Stromal cell of bone marrow (primary cell): ENCODE results near the gene TMEM119.

ENCODE experiments used
- DNase-seq: peaks from one replicate; pipeline ENCODE4 v3.0.0-alpha.2; 2012; ENCODE audit warnings: low read depth

Gene TMEM119, protein sequence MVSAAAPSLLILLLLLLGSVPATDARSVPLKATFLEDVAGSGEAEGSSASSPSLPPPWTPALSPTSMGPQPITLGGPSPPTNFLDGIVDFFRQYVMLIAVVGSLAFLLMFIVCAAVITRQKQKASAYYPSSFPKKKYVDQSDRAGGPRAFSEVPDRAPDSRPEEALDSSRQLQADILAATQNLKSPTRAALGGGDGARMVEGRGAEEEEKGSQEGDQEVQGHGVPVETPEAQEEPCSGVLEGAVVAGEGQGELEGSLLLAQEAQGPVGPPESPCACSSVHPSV

DNA sequence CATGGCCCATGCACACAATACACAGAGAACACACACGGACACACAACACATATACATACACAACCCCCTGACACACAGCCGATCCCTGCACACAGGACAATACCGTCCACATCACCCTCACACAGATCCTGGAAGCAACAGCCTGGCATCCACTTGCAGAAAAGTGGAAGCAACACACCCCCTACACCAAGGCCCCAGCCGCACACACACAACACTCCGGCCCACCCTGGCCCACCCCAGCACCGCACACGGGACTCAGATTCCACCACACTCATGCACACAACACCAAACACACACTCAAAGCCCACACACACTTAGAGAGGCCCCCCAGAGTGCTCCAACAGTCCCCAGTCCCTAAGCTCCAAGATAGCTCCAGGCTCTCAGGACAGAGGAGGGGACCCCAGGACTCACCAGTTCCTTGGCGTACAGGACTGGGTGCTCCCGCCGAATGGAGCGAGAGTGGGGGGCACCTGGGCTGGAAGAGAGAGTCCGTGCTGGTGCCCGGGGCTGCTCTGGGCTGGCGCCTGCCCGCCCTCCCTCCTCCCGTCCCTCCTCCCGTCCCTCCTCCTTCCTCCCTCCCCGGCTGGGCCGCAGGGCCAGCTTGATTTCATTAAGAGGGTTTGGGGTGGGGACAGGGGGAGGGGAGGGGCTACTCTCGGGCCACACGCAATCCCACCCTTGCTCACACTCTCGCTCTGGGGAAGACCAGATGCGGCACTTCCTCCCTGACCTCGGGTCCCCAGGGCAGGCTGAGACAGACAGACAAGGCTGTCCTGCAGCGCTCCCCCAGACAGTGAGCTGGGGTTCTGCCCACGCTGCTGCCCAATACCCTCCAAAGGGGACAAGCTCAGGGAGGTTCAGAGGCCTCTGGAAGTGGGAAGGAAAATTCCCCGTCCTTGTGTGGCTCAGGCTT lies at the start of gene TMEM119:
Gene TMEM119, minus strand, starts transcription at position 526 of the 913 bp plus-strand sequence. CDS start 5,701 bp downstream, outside the sequence.
- DNase-seq, result no peak

DNA sequence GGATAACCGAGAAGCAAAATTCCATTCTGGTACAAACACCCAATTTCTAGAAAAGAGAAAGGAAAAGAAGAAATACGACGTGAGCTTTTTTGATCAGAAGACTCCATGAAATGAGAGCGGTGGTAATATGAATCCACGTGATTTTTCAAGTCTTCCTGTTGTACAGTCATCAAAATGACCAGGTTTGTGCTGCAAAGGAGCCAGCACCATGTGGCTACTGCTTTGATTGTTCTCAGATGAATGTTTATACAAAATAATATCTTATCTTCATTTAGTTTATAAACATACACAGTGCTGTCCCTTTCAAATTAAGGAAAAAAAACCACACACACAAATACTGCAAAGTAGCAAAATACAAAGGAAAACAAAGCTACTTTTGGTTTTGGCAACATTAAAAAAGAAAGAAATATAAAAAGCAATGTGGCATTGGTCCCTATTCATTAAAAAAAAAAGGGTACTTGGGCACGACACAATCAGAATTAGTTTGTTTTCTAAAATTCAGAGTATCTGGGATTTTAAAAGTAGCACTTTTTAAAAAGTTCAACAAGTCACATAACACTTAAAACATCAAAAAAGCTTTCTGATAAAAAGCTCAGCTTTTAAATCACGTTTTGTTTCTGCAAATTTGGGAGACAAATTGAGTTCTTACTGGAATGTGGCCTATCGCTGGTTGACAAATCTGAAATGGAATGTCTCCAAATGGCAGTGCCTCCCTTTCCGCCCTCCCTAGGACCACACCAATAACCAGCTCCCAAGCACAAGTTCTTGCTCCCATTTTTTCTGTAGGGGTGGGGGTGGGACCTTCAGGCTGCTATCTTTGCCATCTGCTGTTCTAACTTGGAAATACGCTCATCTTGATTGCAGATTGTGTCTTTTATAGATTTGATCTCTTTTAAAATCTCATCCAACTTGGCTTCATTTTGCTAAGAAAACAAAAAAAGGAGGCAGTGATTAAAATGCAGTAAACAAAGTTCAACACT lies 49.0 kb upstream of the TMEM119 start:
- no peak for DNase-seq

DNA sequence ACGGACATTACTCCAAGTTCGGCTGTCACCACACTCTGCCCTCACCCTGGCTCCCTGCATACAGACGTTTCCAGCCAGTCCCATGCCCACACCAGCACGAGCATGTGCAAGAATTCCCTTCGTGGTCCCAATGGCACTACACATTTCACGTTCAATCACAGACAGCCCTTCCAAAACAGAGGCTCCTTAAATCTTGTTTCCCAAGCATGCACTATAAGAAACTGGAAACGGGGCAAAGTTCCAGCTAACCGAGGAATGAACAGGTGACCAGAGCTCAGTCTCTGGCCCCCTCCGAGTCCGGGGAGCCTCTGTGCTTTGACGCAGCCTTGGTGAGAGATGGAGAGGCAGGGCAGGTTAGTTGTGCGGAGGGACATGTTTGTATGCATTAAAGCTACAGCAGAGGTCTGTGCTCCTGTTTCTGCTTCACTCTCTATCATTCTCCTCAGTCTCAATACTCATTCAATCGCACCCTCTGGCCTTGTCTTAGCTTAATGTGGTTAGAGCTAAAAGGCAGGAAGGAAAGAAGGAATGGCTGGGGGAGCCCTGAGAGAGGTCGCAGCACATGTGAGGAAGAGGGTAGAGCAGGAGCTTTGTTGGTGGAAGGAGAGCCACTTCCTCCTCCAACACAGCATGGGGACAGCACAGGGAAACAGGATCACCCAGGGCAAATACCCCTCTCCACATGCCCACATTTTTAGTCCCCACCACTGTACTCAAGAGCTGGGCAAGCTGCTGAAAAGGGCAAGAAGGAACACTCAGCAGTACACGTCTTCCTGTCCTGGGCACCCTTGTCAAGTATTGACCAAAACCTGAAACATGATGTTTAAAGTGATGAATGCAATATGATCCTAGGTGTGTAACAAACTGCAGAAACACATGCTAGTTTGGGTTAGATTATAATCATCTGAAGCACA lies 48.1 kb upstream of the TMEM119 start:
- DNase-seq, result no peak

DNA sequence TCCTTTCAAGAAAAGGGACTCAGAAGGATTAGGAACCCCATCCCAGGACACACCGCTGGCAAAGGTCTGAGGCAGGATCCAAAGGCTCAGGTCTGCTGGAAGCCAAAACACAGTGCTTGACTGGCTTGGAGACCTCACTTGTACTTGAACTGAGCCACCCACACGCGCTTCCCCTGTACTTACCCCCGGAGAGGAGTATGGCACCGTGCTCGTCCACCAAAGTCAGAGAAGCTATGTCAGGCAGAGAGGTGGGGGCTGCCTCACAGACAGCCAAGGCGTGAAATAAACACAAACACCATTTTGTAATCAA lies 46.9 kb upstream of the TMEM119 start:
- DNase-seq, result no peak

DNA sequence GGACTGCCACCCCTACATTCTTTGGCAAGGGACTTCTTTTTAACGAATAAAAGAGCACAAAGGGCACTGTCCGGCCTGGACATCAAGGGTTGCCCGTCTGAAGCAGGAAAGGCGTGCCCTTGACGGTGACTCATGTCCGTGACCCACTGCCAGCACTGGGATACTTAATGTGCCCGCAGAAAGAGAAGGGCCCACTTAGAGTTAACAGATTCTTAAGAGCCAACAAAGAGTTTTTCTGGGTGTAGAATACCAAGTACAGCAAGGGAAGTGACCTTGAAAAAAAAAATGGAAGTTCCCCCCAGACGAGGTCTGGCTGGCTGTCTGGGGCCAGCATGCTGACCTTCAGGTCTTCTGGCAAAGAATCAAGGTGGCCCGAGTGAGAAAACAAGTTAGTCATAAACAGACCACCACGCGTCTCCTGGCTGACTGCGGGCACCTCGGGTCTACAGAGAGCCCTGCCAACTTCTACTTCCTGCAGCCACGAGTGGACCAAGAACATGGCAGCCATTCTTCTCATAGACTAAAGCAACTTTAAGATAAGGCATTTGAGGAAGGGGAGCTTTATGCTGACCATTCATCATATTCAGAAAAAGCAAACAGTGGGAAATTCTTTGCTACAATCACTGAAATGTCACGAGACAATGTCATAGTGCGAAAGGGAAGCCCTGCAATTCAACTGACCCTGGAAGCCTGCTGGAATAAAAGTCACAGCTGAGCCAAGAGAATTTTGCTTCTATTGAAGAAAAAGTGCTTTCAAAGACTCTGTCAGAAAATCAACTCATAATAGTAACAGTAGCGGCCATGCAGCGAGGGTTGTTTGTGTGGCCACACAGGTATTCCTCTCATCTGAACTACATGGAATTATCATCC lies 46.3 kb upstream of the TMEM119 start:
- no peak for DNase-seq

DNA sequence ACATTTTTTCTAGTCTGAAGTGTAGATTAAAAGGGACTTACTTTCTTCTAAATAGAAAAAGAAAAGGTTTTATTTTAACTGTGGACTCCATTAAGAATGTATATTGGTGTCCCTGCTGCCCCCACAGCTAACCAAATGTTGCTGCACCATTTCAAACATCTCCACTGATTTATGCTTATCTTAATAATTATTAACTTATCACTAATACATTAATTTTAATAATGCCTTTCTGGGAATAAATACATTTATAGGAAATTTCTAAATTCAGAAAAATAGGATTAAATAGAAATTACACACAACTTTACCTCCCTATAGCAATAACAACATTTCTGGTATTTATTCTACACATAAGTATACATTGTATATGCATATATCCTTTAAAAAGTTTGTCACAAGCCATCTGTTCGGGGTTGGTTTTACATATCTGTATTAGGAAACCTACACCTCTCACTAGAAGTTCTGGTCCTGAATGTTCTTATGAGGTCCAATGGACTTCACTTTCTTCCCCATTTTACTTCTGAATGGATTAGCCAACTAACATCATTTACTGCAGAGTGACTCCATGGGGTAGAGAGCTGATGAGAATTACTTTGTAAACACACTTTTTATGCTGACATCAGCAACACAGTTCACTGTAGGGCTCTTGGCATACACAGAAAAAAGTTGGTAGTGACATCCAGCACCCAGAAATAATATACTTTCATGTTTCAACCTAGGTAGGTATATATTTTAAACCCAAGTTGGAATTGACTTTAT lies 45.2 kb upstream of the TMEM119 start:
- no peak for DNase-seq

DNA sequence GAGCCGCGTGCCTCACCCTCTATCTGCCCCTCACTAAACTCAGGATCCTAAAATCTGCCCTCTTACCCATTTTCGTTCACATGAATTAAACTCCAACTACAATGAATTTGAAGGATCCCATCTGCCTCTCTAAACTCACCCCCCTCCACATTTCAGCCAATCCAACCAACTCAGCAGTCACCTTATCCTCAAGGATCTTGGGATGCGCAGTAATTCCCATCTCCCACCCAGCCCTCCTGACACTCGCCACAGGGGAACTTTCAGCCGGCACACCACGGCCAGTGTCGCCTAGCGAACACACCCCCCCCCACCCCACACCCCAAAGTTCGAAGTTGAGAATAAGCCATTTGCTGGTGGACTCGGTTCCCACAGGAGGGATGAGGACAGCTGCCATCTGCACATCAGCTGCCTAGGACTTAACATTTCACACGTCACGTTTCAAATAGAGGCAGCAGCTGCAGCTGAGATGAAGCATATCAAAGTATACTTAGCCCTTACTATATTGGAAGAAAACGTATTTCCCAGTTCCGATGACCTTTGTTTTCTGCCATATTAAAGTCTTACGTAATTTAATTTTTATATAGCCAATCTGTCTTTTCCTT lies 44.5 kb upstream of the TMEM119 start:
- no peak for DNase-seq

DNA sequence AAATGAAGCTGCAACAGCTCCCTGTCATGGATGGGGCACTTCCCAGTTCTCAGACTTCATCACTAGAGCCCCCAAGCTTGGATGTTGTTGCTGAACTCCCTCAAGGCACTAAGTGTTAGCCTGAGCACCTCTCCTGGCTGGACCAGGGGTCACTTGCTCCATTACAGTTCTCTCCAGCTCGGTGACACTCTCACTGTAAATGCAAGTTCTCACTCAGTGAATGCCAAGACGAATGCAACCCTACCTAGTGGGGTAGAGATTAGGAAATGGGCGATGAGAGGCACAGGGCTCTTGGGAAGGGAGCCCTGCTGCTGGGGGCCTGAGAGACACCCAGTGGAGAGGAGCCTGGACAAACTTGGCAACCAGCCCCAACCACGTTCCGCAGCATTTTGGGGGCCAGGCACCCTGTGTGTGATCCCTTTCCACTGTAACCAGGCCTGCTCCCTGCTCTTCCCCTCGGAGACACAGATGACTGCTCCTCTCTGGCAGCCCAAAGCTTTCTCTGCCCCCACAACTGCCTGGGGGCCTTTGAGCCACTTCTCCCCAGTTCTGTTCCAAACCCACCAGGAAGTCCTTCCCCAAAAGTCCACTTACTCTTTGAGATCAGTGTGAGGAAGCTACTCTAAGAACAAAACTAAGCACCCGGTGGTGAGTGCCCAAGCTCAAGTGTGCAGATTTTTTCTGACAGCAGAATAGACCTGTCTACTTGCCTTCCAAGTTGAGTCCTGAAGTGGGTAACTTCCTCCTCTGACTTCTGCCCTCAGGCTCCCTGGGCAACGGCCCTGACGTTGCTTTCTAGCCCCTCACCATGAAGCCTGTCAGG lies 43.8 kb upstream of the TMEM119 start:
- no peak for DNase-seq

DNA sequence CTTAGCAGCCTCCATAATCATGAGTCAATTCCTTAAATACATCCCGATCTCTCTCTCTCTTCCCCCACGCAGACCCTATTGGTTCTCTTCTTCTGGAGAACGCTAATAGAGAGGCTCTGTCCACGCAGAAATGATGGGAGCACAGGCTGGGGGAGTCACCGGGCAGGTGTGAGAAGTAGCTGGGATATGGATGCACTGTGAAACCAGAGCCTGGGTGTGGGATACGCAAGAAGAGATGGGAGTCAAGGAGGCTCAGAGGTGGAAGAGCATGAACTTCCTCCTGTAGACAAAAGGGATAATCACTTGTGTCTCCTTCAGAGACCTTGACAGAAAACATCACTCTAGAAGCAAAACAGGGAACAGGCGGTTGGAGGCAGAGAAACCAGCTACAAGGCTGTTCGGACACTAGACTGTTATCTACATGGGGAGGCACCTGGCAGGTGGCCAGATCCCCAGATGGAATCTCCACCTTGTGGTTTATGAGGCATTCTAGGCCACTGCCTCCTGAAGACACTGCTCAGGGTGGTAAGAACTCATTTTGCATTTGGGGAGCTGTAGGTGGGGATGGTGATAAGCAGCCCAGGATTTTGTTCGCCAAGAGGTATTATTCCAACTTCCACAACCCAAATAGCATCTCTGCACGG lies 43.0 kb upstream of the TMEM119 start:
- no peak for DNase-seq

DNA sequence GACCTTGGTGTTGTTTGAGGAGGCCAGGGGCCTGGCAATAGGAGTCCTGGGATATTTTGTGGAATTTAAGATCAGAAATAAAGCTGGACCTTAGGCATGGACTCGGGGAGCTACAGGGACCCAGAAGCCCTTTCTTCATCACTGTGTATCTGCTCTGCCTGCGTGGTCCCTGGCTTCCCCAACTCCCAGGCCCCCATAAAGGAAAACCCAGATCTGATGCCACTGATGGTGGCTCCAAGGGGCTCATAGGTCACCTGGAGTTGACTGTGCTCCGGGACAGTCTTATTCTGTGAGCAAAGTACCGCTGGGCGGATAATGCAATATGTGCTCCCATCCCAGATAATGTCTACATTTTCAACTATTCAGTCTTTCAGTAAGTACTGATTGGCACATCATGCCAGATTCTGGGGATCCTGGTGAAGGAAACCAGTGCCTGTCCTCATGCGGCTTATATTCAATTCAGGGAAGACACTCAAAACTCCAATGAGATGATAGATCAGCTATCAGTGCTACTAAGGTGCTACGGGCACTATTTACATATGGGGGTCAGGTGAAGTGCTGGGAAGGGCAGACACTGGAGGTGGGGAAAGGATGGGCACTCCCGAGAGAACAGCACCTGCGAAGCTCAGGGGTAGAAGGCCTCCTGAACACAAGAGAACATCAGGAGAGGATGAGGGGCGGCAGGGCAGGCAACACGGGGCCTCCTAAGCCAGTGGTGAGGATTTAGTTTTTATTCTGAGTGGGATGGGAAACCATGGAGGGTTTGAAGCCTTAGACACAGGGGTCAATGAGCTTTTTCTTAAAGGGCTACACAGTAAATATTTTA lies 41.3 kb upstream of the TMEM119 start:
- no peak for DNase-seq

DNA sequence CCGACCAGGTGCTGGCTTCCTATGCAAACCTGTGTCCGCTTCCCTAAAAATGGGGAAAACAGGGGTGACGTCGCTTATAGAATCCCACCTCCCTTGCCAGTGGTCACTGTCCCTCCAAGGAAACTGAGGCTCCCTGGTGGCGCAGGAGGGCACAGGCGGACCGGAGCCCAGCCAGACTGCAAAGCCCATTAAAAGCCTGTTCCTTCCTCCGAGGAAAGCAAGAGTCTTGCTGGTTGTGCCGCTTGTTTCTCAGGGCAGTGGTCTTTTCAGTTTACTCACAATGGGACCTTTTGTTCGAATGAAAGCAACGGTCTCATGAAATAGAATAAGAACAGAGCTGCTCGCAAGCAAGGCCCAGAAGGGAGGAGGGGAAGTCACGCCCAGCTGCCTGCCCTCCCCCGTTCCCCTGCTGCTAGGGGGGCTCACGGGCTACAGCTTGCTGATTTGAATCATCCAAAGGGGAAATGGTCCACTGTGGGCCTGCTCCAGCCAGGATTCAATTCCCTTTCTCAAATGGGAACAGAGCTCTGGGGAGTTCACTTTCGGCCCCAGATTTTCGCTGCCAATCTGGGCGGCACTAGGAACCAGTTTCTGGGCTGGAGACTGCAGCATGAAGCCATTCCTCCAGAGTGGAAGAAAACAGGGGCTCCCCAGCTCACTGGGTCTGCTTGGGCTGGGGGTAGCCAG lies 40.4 kb upstream of the TMEM119 start:
- DNase-seq, result no peak

DNA sequence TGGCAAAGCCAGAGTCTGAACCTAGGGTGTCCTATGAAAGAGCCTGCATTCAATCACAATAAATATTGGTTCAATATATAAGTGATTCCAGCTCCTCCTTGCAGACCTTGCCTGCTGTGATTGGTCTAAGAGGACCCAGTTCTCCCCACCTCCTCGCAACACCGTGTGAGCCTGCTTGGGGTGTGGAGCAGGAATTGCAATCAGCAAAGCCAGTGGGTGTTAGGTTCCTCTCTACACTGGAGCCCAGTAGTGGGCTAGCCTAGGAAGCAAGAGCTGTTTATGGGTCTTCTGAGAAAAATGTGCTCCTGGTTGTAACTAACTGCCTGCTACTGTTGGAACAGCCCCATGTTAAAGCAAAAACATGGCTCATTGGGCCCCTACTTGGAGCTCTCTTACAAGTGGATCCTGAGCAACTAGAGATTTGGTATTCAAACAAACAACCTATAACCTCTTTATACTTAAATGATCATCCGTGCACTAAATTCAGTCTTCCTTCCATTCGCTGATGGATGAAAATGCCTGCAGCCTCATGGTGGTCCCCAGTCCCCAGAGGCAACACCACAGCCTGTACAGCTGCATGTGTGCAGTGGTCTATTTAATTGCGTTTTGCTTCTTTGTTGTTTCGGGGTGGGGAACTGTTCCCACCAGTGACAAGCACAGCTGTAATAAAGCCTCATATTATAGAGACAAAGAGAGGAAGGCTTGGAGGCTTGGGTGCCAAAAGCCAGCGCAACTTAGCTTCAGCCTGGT lies 39.5 kb upstream of the TMEM119 start:
- DNase-seq, result no peak

DNA sequence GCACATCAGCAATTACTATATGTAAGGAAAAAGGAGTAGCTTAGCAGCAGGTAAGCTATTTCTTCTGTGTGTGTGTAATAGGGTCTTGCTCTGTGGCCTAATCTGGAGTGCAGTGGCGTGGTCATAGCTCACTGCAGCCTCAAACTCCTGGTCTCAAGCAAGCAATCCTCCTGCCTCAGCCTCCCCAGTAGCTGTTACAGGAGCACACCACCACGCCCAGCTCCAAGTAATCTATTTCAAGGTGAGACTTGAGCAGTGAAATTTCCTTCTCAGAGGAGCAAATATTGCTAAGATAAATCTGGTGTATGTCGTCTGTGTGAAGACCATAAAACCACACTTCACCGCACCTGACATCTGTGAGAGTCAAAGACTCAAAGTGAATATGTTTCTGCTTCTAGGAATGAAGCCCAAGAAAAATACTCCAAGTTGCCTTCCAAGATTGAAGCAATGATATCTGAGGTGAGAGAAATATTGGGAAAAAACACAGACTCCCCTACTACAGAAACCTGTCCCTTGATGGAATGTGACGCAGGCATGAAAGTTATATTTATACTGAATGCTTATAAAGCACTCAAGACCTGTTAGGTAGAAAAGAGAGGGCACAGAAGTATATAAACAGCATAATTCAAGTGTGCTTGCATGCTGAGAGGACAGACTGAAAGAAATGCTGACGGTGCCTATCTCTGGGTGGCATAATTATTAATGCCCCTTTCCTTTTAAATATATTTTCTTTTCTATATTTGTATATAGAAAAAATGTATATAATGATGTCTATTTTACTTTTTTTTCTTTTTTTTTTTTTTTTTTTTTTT lies 38.3 kb upstream of the TMEM119 start:
- no peak for DNase-seq

DNA sequence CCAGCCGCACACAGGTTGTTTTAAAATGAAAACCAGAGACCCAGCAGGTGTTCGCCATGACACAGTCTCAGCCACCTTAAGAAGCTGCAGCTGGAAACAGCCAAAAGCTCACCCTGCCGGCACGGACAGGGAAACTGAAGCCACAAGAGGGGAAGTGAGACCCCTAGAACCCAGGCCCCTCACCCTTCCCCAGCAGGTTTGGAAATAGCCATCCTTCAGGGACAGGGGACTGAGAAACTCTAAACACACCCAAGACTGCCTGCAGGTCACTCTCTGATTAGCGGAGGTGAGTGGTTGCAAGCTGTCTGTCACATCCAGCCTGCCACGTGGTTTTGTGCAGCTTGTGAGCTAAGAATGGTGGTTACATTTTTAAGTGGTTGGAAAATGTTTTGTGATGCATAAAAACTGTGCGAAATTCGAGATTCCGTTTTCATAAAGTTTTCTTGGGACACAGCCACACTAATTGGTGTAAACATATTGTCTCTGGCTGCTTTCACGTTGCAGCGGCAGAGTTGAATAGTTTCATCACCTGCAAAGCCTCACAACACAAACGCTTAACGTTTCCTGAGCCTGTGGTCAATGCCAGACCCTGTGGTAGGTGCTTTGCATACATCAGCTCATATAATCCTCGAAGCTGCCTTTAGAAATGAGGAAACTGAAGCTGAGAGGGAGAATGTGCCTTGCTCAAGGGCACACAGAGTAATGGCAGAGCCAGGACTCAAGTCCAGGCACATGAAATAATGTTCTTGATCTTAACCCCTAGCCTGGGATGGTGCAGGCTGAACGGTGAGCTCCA lies 37.5 kb upstream of the TMEM119 start:
- no peak for DNase-seq
